ENCODE measurements around the gene VPS41.

GRCh38 chr7:38889079-38889478 is 19.9 kb downstream of the VPS41 start:
- TF ChIP-seq CTCF (conservative IDR thresholded peaks at IDR 0.05; ENCODE audit: low read length) (no peak), EZH2phosphoT487 (IDR thresholded peaks at IDR 0.05; ENCODE audit: borderline replicate concordance) (no peak)

Measured in Loucy (cell line).